SK-N-SH treated with all-trans-retinoic acid at 6 μM for 48 hours (cell line): Measurements from ENCODE around the gene ATRN.

Experiments
- BACH2 ChIP-seq: fragments of 250-450 bp; sonication (Bioruptor Pico); IDR thresholded peaks from 2 replicates; pipeline ENCODE4 v1.9.0; 2021; ENCODE audit warnings: mild to moderate bottlenecking, borderline replicate concordance
- CSDC2 ChIP-seq: fragments of 250-450 bp; sonication (Bioruptor Pico); IDR thresholded peaks from 2 replicates; pipeline ENCODE4 v1.5.0; 2020; ENCODE audit warnings: mild to moderate bottlenecking, moderate library complexity
- CSRNP3 ChIP-seq: fragments of 250-450 bp; sonication (Bioruptor Pico); IDR thresholded peaks from 2 replicates; pipeline ENCODE4 v1.5.1; 2021; ENCODE audit warnings: mild to moderate bottlenecking, moderate library complexity
- OSR1 ChIP-seq: fragments of 250-450 bp; sonication (Bioruptor Pico); IDR thresholded peaks from 2 replicates; pipeline ENCODE4 v1.8.0; 2022; ENCODE audit warnings: moderate library complexity, mild to moderate bottlenecking, inconsistent platforms
- PATZ1 ChIP-seq: fragments of 250-450 bp; sonication (Bioruptor Pico); IDR thresholded peaks from 2 replicates; pipeline ENCODE4 v1.8.0; 2020; ENCODE audit warnings: mild to moderate bottlenecking, moderate library complexity, borderline replicate concordance
- POU6F1 ChIP-seq: fragments of 250-450 bp; sonication (Bioruptor Pico); IDR thresholded peaks from 2 replicates; pipeline ENCODE4 v1.8.0; 2021; ENCODE audit warnings: low read depth, mild to moderate bottlenecking, moderate library complexity, borderline replicate concordance
- RARB ChIP-seq: fragments of 250-450 bp; sonication (Bioruptor Pico); IDR thresholded peaks from 2 replicates; pipeline ENCODE4 v1.8.0; 2021; ENCODE audit warnings: mild to moderate bottlenecking, moderate library complexity
- SNAI2 ChIP-seq: fragments of 250-450 bp; sonication (Bioruptor Pico); IDR thresholded peaks from 2 replicates; pipeline ENCODE4 v1.5.0; 2020; ENCODE audit warnings: mild to moderate bottlenecking, moderate library complexity
- TOX ChIP-seq: fragments of 250-450 bp; sonication (Bioruptor Pico); IDR thresholded peaks from 2 replicates; pipeline ENCODE4 v1.8.0; 2021; ENCODE audit warnings: mild to moderate bottlenecking, moderate library complexity, borderline replicate concordance
- ZC3H10 ChIP-seq: fragments of 250-450 bp; sonication (Bioruptor Pico); IDR thresholded peaks from 2 replicates; pipeline ENCODE4 v1.5.1; 2021; ENCODE audit warnings: mild to moderate bottlenecking, moderate library complexity
- ZFP3 ChIP-seq: fragments of 250-450 bp; sonication (Bioruptor Pico); IDR thresholded peaks from 2 replicates; pipeline ENCODE4 v1.5.0; 2020; ENCODE audit warnings: mild to moderate bottlenecking, moderate library complexity
- ZFP30 ChIP-seq: fragments of 450-650 bp; formaldehyde crosslinking; IDR thresholded peaks from 2 replicates; pipeline ENCODE4 v1.5.0; 2022; ENCODE audit warnings: mild to moderate bottlenecking, moderate library complexity
- ZNF70 ChIP-seq: fragments of 450-650 bp; formaldehyde crosslinking; IDR thresholded peaks from 2 replicates; pipeline ENCODE4 v1.5.0; 2020; ENCODE audit warnings: mild to moderate bottlenecking, moderate library complexity
- ZNF8 ChIP-seq: fragments of 450-650 bp; formaldehyde crosslinking; IDR thresholded peaks from 2 replicates; pipeline ENCODE4 v1.5.0; 2020; ENCODE audit warnings: mild to moderate bottlenecking, moderate library complexity

- TF ChIP-seq ZNF8 (no peak), ZC3H10 (no peak), ZFP3 (no peak), CSRNP3 (CRISPR knock-in tag) (no peak), PATZ1 (CRISPR knock-in tag) (no peak), TOX (no peak), ZFP30 (no peak), CSDC2 (CRISPR knock-in tag) (no peak), POU6F1 (CRISPR knock-in tag) (no peak), BACH2 (CRISPR knock-in tag) (no peak), OSR1 (CRISPR knock-in tag) (no peak), SNAI2 (CRISPR knock-in tag) (no peak), ZNF70 (no peak), RARB (CRISPR knock-in tag) (no peak)
These were observed 1.3 kb downstream of the ATRN start for GRCh38 chr20:3472105-3472504.
